Spleen (tissue), 7 donors: ENCODE measurements around the gene STIL.

Experiments used
- POLR2A ChIP-seq, 3 donors: fragments of 450-650 bp; IDR thresholded peaks; one replicate each; pipeline ENCODE4 v1.5.1; 2017; ENCODE audit warnings: antibody characterized with exemption in 3 of 3, mild to moderate bottlenecking in 1 of 3
- TF ChIP-seq, protein P1 (sequence below), 11 experiments: fragments of 200-600 bp in 7 of 11; fragments of 450-650 bp in 4 of 11; sonication (generic) in 4 of 11; IDR thresholded peaks in 8 of 11; conservative IDR thresholded peaks in 3 of 11; 1 replicate in 7 of 11; 2 replicates in 4 of 11; pipeline versions ENCODE4 v1.4.0 to v1.8.0; 2016 to 2021; ENCODE audit warnings: antibody characterized with exemption in 11 of 11, inconsistent platforms in 4 of 11, mild to moderate bottlenecking in 1 of 11
- donor health status: DM: no; HTN: no; CAD: no; lungs with moderate emphysema.
- donor health status: DM: no; HTN: no; CAD: no.
- donor health status: DM: no; HTN: no; CAD: no.

DNA sequence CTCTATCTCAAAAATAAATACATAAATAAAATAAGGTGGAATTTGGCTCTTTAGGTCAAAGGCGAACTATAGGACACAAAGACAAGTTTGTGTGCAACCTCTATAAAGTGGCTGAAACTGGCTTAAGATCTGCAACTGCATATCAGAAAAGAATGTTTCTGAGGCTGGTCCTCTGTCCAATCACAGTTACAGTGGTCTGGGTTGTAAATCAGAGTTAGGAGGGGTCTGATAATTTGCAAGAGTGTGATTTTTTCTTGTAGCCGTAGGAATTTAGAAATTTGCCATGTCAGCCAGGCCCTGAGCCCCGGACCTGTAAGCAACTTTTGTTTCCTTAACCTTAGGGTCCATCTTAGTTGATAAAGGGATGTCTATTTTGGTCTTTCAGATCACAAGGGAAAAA, 47.4 kb upstream of the STIL start:
- TF ChIP-seq, protein P1, sequence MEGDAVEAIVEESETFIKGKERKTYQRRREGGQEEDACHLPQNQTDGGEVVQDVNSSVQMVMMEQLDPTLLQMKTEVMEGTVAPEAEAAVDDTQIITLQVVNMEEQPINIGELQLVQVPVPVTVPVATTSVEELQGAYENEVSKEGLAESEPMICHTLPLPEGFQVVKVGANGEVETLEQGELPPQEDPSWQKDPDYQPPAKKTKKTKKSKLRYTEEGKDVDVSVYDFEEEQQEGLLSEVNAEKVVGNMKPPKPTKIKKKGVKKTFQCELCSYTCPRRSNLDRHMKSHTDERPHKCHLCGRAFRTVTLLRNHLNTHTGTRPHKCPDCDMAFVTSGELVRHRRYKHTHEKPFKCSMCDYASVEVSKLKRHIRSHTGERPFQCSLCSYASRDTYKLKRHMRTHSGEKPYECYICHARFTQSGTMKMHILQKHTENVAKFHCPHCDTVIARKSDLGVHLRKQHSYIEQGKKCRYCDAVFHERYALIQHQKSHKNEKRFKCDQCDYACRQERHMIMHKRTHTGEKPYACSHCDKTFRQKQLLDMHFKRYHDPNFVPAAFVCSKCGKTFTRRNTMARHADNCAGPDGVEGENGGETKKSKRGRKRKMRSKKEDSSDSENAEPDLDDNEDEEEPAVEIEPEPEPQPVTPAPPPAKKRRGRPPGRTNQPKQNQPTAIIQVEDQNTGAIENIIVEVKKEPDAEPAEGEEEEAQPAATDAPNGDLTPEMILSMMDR (IDR thresholded peaks at IDR 0.05 in 8 of 11, conservative IDR thresholded peaks at IDR 0.05 in 3 of 11) = no peak
- TF ChIP-seq POLR2A (IDR thresholded peaks at IDR 0.05) = no peak
